Neural progenitor cell (in vitro differentiated cells): ENCODE results near the gene BRCA1. TPM values are rescaled to one million over a fixed set of nuclear protein-coding genes. Genes with fewer than 3 reads are reported as not detected.
"Not testable (repeated sequence)": the region's sequence is repeated elsewhere in the genome, so short reads cannot be mapped to it uniquely, and the experiment has no call there.

Experiments
- DNase-seq: peaks from one replicate; pipeline ENCODE4 v3.0.0-alpha.2; 2016; ENCODE audit warnings: low spot score
- H2AFZ ChIP-seq: fragments of 200-600 bp; sonication (generic); replicated peaks from 2 replicates; pipeline ENCODE4 v1.6.1; 2016; ENCODE audit warnings: antibody characterized with exemption
- H3F3A ChIP-seq: fragments of 200-600 bp; sonication (generic); 2 replicates; pipeline ENCODE4 v1.6.1; 2016; ENCODE audit warnings: antibody characterized with exemption, low read depth
- H3K27ac ChIP-seq: fragments of 200-600 bp; sonication (generic); 2 replicates; pipeline ENCODE4 v1.5.1; 2016; ENCODE audit warnings: mild to moderate bottlenecking
- H3K27me3 ChIP-seq: fragments of 200-600 bp; sonication (generic); 2 replicates; pipeline ENCODE4 v1.6.1; 2016; ENCODE audit warnings: mild to moderate bottlenecking, moderate library complexity
- H3K36me3 ChIP-seq: fragments of 200-600 bp; sonication (generic); 2 replicates; pipeline ENCODE4 v1.5.1; 2016
- H3K4me1 ChIP-seq: fragments of 200-600 bp; sonication (generic); 2 replicates; pipeline ENCODE4 v1.6.1; 2016; ENCODE audit warnings: mixed run types
- H3K4me2 ChIP-seq: fragments of 200-600 bp; sonication (generic); 2 replicates; pipeline ENCODE4 v1.6.1; 2016
- H3K4me3 ChIP-seq: fragments of 200-600 bp; sonication (generic); 2 replicates; pipeline ENCODE4 v1.5.1; 2016
- H3K79me2 ChIP-seq: fragments of 200-600 bp; sonication (generic); 2 replicates; pipeline ENCODE4 v1.6.1; 2016; ENCODE audit warnings: low read depth
- H3K9ac ChIP-seq: fragments of 200-600 bp; sonication (generic); 2 replicates; pipeline ENCODE4 v1.6.1; 2016
- H3K9me3 ChIP-seq: fragments of 200-600 bp; sonication (generic); 2 replicates; pipeline ENCODE4 v1.5.1; 2016; ENCODE audit warnings: low read depth
- H4K20me1 ChIP-seq: fragments of 200-600 bp; sonication (generic); 2 replicates; pipeline ENCODE4 v1.6.1; 2016; ENCODE audit warnings: low read depth
- H3K27ac Mint-ChIP-seq: 3 replicates; pipeline ENCODE4 v1.8.0; 2021; ENCODE audit warnings: mixed read lengths
- H3K27me3 Mint-ChIP-seq: 2 replicates; pipeline ENCODE4 v1.8.0; 2022; ENCODE audit warnings: low read depth, mild to moderate bottlenecking, inconsistent platforms, moderate library complexity, mixed read lengths; ENCODE audit not compliant: insufficient read depth
- H3K36me3 Mint-ChIP-seq: 3 replicates; pipeline ENCODE4 v1.8.0; 2021; ENCODE audit warnings: mixed read lengths
- H3K4me1 Mint-ChIP-seq: 3 replicates; pipeline ENCODE4 v1.8.0; 2021; ENCODE audit warnings: mixed read lengths
- H3K4me3 Mint-ChIP-seq: 3 replicates; pipeline ENCODE4 v1.8.0; 2021; ENCODE audit warnings: mild to moderate bottlenecking, moderate library complexity, mixed read lengths
- H3K9me3 Mint-ChIP-seq: 3 replicates; pipeline ENCODE4 v1.8.0; 2020; ENCODE audit warnings: mixed read lengths
- EZH2 ChIP-seq: fragments of 200-600 bp; sonication (generic); IDR thresholded peaks from 2 replicates; pipeline ENCODE4 v1.6.1; 2017; ENCODE audit warnings: antibody characterized with exemption, mild to moderate bottlenecking, moderate library complexity
- EZH2phosphoT487 ChIP-seq: fragments of 200-600 bp; sonication (generic); IDR thresholded peaks from 2 replicates; pipeline ENCODE4 v1.6.1; 2017; ENCODE audit warnings: antibody characterized with exemption
- total RNA-seq: library from RNA; depleted of rRNA; stranded (reverse); fragments of >200 nt; gene quantifications from 2 replicates; pipeline ENCODE4 v1.2.3, GENCODE V29; 2015; ENCODE audit warnings: low replicate concordance
- TF ChIP-seq, protein P1 (sequence below): fragments of 200-600 bp; sonication (generic); IDR thresholded peaks from 2 replicates; pipeline ENCODE4 v1.5.1; 2017; ENCODE audit warnings: antibody characterized with exemption, mild to moderate bottlenecking

The BRCA1 gene
- total RNA-seq, 1 donor from 2014 or later, result 77.3 TPM

DNA sequence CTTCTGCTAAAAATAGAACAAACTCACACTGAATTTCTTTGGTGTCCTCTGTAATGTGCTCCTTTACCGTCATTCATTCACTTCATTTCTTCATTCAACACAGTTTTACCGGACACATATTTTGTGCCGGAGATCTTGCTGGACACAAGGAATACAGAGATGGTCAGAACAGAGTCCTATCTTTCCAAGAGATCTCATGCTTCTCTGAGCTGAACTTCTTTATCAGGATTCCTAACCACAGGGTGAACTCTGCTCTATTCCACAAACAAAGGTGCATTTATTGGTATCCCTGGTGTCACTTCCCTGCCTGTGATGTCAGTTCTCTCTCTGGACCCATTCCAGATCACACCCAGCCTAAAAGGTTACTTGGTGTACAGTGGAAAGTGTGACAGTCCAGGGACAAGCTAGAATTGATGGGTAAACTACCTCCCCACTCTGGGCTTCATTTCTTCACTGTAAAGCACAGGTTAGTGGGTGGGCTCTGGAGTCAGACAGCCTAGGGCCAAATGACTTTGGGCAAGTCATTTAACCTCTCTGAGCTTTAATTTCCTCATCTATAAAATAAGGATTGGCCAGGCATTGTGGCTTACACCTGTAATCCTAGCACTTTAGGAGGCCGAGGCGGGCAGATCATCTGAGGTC, 114.4 kb downstream of the BRCA1 start:
- peaks cover 17% of the 10 kb centered on the region for H3F3A ChIP-seq
- no peak for DNase-seq
- peaks cover 2% of the 10 kb centered on the region for H3K27me3 Mint-ChIP-seq
- H3K27ac ChIP-seq, result no peak overlapping the region
- H3K27me3 ChIP-seq, result no peaks in the 10 kb centered on the region
- H3K4me1 ChIP-seq, result peaks cover 4% of the 10 kb centered on the region
- no peaks in the 10 kb centered on the region for H4K20me1 ChIP-seq
- H3K36me3 ChIP-seq, result no peaks in the 10 kb centered on the region
- no peaks in the 10 kb centered on the region for H3K79me2 ChIP-seq
- H3K27ac Mint-ChIP-seq, result no peak overlapping the region
- no peak overlapping the region for H3K4me3 Mint-ChIP-seq
- H3K36me3 Mint-ChIP-seq, result peaks cover 4% of the 10 kb centered on the region
- no peaks in the 10 kb centered on the region for H3K9me3 Mint-ChIP-seq
- H3K4me1 Mint-ChIP-seq, result peaks cover 22% of the 10 kb centered on the region
- no peak overlapping the region for H3K9ac ChIP-seq
- TF ChIP-seq EZH2phosphoT487, result no peak
- no peak for TF ChIP-seq EZH2
- TF ChIP-seq, protein P1, sequence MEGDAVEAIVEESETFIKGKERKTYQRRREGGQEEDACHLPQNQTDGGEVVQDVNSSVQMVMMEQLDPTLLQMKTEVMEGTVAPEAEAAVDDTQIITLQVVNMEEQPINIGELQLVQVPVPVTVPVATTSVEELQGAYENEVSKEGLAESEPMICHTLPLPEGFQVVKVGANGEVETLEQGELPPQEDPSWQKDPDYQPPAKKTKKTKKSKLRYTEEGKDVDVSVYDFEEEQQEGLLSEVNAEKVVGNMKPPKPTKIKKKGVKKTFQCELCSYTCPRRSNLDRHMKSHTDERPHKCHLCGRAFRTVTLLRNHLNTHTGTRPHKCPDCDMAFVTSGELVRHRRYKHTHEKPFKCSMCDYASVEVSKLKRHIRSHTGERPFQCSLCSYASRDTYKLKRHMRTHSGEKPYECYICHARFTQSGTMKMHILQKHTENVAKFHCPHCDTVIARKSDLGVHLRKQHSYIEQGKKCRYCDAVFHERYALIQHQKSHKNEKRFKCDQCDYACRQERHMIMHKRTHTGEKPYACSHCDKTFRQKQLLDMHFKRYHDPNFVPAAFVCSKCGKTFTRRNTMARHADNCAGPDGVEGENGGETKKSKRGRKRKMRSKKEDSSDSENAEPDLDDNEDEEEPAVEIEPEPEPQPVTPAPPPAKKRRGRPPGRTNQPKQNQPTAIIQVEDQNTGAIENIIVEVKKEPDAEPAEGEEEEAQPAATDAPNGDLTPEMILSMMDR, result no peak
- no peak overlapping the region for H3K4me2 ChIP-seq
- no peaks in the 10 kb centered on the region for H3K9me3 ChIP-seq
- H2AFZ ChIP-seq, result no peak overlapping the region
- no peak overlapping the region for H3K4me3 ChIP-seq

DNA sequence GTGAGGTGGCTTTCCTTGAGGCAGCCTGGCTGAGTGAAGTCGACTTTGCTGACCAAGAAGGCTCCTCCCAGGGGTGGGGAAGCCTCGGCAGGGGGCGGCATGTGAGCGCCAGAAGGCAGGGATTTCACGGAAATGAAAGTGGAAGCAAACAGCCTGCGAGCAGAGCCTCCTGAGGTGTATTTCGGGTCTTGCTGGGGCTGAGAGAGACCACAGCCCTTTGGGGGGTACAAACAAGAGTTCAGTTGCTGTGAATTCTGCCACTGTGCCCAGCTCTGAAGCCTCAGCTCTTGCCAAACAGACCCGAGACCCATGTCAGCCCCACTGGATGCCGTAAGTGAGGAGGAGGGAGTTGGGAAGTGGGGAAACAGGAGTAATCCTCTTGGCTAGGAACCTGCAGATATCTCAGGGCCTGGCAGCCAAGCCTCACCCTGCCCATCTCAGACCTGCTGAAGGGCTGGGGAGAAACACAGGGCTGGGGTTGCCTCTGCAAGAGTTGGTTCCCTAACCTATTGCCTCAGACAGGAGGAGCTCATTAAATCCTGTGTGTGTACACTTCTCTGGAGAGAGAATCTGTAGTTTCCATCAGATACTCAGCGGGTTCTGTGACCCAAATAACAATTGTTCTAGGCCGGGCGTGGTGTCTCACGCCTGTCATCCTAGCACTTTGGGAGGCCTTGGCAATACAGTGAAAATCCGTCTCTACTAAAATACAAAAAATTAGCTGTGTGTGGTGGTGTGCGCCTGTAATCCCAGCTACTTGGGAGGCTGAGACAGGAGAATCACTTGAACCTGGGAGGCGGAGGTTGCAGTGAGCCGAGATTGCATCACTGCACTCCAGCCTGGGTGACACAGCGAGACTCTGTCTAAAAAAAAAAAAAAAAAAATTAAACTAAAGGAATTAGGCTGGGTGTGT, 118.3 kb downstream of the BRCA1 start, which contains the start of gene IFI35:
Gene IFI35, plus strand, starts transcription at position 146 of the 913 bp plus-strand sequence. Its CDS starts 164 bp downstream, at position 310.
- Mint-ChIP-seq H3K27ac (peak within 1 kb of the TSS; percentile 66), H3K36me3 (peaks cover 11% of the 10 kb centered on the region), H3K4me1 (peaks cover 5% of the 10 kb centered on the region), H3K9me3 (no peaks in the 10 kb centered on the region), H3K4me3 (peak within 1 kb of the TSS; percentile 46), H3K27me3 (peaks cover 2% of the 10 kb centered on the region)
- peaks cover 7% of the 10 kb centered on the region for H4K20me1 ChIP-seq
- peaks cover 41% of the 10 kb centered on the region for H3F3A ChIP-seq
- H3K4me3 ChIP-seq, result peak within 1 kb of the TSS; percentile 40
- TF ChIP-seq, protein P1, result peak; percentile 32
- TF ChIP-seq EZH2, result no peak
- H3K79me2 ChIP-seq, result no peaks in the 10 kb centered on the region
- H3K9me3 ChIP-seq, result no peaks in the 10 kb centered on the region
- peak within 1 kb of the TSS; percentile 72 for H3K4me2 ChIP-seq
- peaks cover 6% of the 10 kb centered on the region for H3K36me3 ChIP-seq
- peak within 1 kb of the TSS; percentile 91 for H2AFZ ChIP-seq
- H3K9ac ChIP-seq, result no peak within 1 kb of the TSS
- H3K27me3 ChIP-seq, result no peaks in the 10 kb centered on the region
- peaks cover 4% of the 10 kb centered on the region for H3K4me1 ChIP-seq
- H3K27ac ChIP-seq, result no peak within 1 kb of the TSS
- peak; percentile 65 for DNase-seq

DNA sequence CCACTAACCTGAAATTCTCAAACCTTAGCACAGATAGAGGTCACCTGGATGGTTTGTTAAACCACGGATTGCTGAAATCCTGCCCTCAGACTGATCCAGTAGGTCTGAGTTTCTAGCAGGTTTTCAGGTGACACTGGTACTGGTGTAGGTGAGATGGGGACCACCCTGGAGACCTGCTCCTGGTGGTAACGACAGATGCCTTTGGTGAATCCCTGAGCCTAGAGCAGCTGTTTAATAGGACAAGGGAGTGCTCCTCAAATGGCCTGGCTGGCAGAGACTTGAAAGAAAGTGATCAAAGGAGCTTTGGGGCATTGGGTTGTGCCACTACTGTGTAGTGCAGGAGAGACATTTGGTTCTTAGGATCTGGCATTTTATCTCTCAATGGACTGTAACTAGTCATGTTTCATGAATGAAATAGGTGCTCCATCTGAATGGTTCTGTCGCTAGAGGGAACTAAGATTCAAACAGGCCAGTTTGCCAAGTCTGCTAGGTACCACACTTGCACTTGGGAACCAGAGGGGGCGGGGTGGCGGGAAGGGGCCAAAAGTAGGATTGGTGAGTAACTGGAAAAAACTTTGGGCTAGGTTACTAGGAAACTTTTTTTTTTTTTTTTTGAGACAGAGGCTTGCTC, 121.5 kb downstream of the BRCA1 start:
- H4K20me1 ChIP-seq, result peaks cover 25% of the 10 kb centered on the region
- DNase-seq, result no peak
- H3K36me3 Mint-ChIP-seq, result peaks cover 25% of the 10 kb centered on the region
- H3K27ac Mint-ChIP-seq, result no peak overlapping the region
- peaks cover 6% of the 10 kb centered on the region for H3K36me3 ChIP-seq
- H3K4me1 Mint-ChIP-seq, result peaks cover 17% of the 10 kb centered on the region
- H3K4me3 ChIP-seq, result no peak overlapping the region
- no peaks in the 10 kb centered on the region for H3K27me3 ChIP-seq
- H3K4me1 ChIP-seq, result peaks cover 14% of the 10 kb centered on the region
- TF ChIP-seq, protein P1, result no peak
- TF ChIP-seq EZH2, result no peak
- no peak for TF ChIP-seq EZH2phosphoT487
- no peak overlapping the region for H2AFZ ChIP-seq
- H3K9me3 ChIP-seq, result no peaks in the 10 kb centered on the region
- peaks cover 2% of the 10 kb centered on the region for H3K27me3 Mint-ChIP-seq
- H3K4me2 ChIP-seq, result no peak overlapping the region
- no peak overlapping the region for H3K9ac ChIP-seq
- no peaks in the 10 kb centered on the region for H3K9me3 Mint-ChIP-seq
- no peak overlapping the region for H3K27ac ChIP-seq
- peaks cover 28% of the 10 kb centered on the region for H3K79me2 ChIP-seq
- peak overlapping the region; percentile 41 for H3K4me3 Mint-ChIP-seq
- peaks cover 72% of the 10 kb centered on the region for H3F3A ChIP-seq

DNA sequence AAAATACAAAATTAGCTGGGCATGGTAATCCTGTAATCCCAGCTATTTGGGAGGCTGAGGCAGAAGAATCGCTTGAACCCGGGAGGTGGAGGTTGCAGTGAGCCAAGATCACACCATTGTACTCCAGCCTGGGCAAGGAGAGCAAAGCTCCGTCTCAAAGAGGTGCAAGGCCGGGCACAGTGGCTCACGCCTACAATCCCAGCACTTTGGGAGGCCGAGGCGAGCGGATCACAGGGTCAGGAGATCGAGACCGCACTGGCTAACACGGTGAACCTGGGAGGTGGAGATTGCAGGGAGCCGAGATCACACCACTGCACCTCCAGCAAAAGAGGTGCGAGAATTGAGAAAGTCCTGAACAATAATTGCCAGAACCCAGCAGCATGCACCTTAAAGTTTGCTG, 124.3 kb downstream of the BRCA1 start:
- H3K4me1 ChIP-seq, result peaks cover 10% of the 10 kb centered on the region
- H4K20me1 ChIP-seq, result peaks cover 27% of the 10 kb centered on the region
- H2AFZ ChIP-seq, H3K27me3 ChIP-seq, H3K9me3 ChIP-seq, H3K36me3 ChIP-seq, H3K27me3 Mint-ChIP-seq, H3K9ac ChIP-seq, H3K4me3 ChIP-seq, DNase-seq, H3K4me3 Mint-ChIP-seq, H3K27ac ChIP-seq, H3K4me2 ChIP-seq, H3K27ac Mint-ChIP-seq, H3K9me3 Mint-ChIP-seq: not testable (repeated sequence)
- H3K79me2 ChIP-seq, result peaks cover 32% of the 10 kb centered on the region
- Mint-ChIP-seq H3K36me3 (peaks cover 28% of the 10 kb centered on the region), H3K4me1 (peaks cover 22% of the 10 kb centered on the region)
- peaks cover 74% of the 10 kb centered on the region for H3F3A ChIP-seq
